GM23338 (cell line): Measurements from ENCODE around the gene FZD4. TPM values are rescaled to one million over a fixed set of nuclear protein-coding genes. Genes with fewer than 3 reads are reported as not detected.

Source experiments
- ATAC-seq: fragments of 200-7000 bp; cut with Tn5 transposase; 3 replicates; pipeline ENCODE4 v1.9.1; 2020
- DNase-seq: peaks from one replicate; pipeline ENCODE4 v3.0.0-alpha.2; 2015; ENCODE audit warnings: low spot score
- H2AFZ ChIP-seq: fragments of 200-600 bp; sonication (generic); 2 replicates; pipeline ENCODE4 v1.8.0; 2016; ENCODE audit warnings: antibody characterized with exemption, mild to moderate bottlenecking, moderate library complexity
- H3F3A ChIP-seq: fragments of 200-600 bp; sonication (generic); replicated peaks from 2 replicates; pipeline ENCODE4 v1.8.0; 2017; ENCODE audit warnings: antibody characterized with exemption, mixed run types, low read depth
- H3K27ac ChIP-seq: fragments of 200-600 bp; sonication (generic); 2 replicates; pipeline ENCODE4 v1.6.1; 2016; ENCODE audit warnings: low read depth
- H3K27me3 ChIP-seq: fragments of 200-600 bp; sonication (generic); 2 replicates; pipeline ENCODE4 v1.8.0; 2016; ENCODE audit warnings: mild to moderate bottlenecking, mixed run types, moderate library complexity; ENCODE audit not compliant: insufficient read depth
- H3K36me3 ChIP-seq: fragments of 200-600 bp; sonication (generic); 2 replicates; pipeline ENCODE4 v1.8.0; 2016; ENCODE audit warnings: mild to moderate bottlenecking; ENCODE audit not compliant: insufficient read depth
- H3K4me1 ChIP-seq: fragments of 200-600 bp; sonication (generic); 2 replicates; pipeline ENCODE4 v1.8.0; 2016; ENCODE audit warnings: mild to moderate bottlenecking, moderate library complexity; ENCODE audit not compliant: insufficient read depth
- H3K4me2 ChIP-seq: fragments of 200-600 bp; sonication (generic); 2 replicates; pipeline ENCODE4 v1.7.1; 2017; ENCODE audit warnings: mixed run types
- H3K4me3 ChIP-seq: fragments of 200-600 bp; sonication (generic); 2 replicates; pipeline ENCODE4 v1.6.1; 2016; ENCODE audit warnings: mixed run types
- H3K79me2 ChIP-seq: fragments of 200-600 bp; sonication (generic); replicated peaks from 2 replicates; pipeline ENCODE4 v1.8.0; 2017; ENCODE audit warnings: mild to moderate bottlenecking; ENCODE audit not compliant: insufficient read depth
- H3K9me2 ChIP-seq: fragments of 200-600 bp; sonication (generic); 2 replicates; pipeline ENCODE4 v1.8.0; 2017; ENCODE audit not compliant: insufficient read depth
- H4K20me1 ChIP-seq: fragments of 200-600 bp; sonication (generic); replicated peaks from 2 replicates; pipeline ENCODE4 v1.8.0; 2017; ENCODE audit warnings: mild to moderate bottlenecking; ENCODE audit not compliant: insufficient read depth
- H3K27ac Mint-ChIP-seq: 2 replicates; pipeline ENCODE4 v1.8.0; 2020; ENCODE audit warnings: inconsistent platforms, mild to moderate bottlenecking, moderate library complexity, mixed read lengths
- H3K27me3 Mint-ChIP-seq: 3 replicates; pipeline ENCODE4 v1.8.0; 2022; ENCODE audit warnings: low read depth, mild to moderate bottlenecking, moderate library complexity, mixed read lengths, inconsistent platforms; ENCODE audit not compliant: insufficient read depth, poor library complexity
- H3K36me3 Mint-ChIP-seq: 3 replicates; pipeline ENCODE4 v1.8.0; 2021; ENCODE audit warnings: low read depth, mild to moderate bottlenecking, inconsistent platforms, moderate library complexity, mixed read lengths
- H3K4me1 Mint-ChIP-seq: 3 replicates; pipeline ENCODE4 v1.8.0; 2020; ENCODE audit warnings: mild to moderate bottlenecking, inconsistent platforms, mixed read lengths
- H3K4me3 Mint-ChIP-seq: 3 replicates; pipeline ENCODE4 v1.8.0; 2021; ENCODE audit warnings: moderate library complexity, mild to moderate bottlenecking, inconsistent platforms, mixed read lengths
- H3K9me3 Mint-ChIP-seq: 3 replicates; pipeline ENCODE4 v1.8.0; 2020; ENCODE audit warnings: moderate library complexity, mild to moderate bottlenecking, inconsistent platforms, mixed read lengths
- CREB1 ChIP-seq: fragments of 250-450 bp; sonication (Bioruptor Pico); IDR thresholded peaks from 2 replicates; pipeline ENCODE4 v1.5.0; 2020; ENCODE audit warnings: low read depth, mild to moderate bottlenecking, moderate library complexity
- EZH2 ChIP-seq: fragments of 200-600 bp; sonication (generic); IDR thresholded peaks from one replicate; pipeline ENCODE4 v1.8.0; 2017; ENCODE audit warnings: antibody characterized with exemption, mild to moderate bottlenecking, low read depth; ENCODE audit not compliant: unreplicated experiment
- EZH2phosphoT487 ChIP-seq: fragments of 200-600 bp; sonication (generic); IDR thresholded peaks from one replicate; pipeline ENCODE4 v1.8.1; 2018; ENCODE audit warnings: antibody characterized with exemption; ENCODE audit not compliant: unreplicated experiment
- JUNB ChIP-seq: IDR thresholded peaks from one replicate; pipeline ENCODE4 v1.6.1; 2016; ENCODE audit warnings: antibody characterized with exemption; ENCODE audit not compliant: unreplicated experiment
- NANOG ChIP-seq: IDR thresholded peaks from 2 replicates; pipeline ENCODE4 v1.6.1; 2016; ENCODE audit warnings: antibody characterized with exemption, borderline replicate concordance
- POLR2AphosphoS5 ChIP-seq: IDR thresholded peaks from 2 replicates; pipeline ENCODE4 v1.6.1; 2016; ENCODE audit warnings: antibody characterized with exemption, low read depth
- STAT1 ChIP-seq: IDR thresholded peaks from one replicate; pipeline ENCODE4 v1.6.1; 2016; ENCODE audit warnings: antibody characterized with exemption; ENCODE audit not compliant: unreplicated experiment
- ZNF114 ChIP-seq: fragments of 250-450 bp; sonication (Bioruptor Pico); IDR thresholded peaks from 2 replicates; pipeline ENCODE4 v1.5.0; 2020; ENCODE audit warnings: mild to moderate bottlenecking, moderate library complexity
- ZNF331 ChIP-seq: fragments of 250-450 bp; sonication (Bioruptor Pico); IDR thresholded peaks from 2 replicates; pipeline ENCODE4 v1.5.0; 2020; ENCODE audit warnings: low read depth, mild to moderate bottlenecking, moderate library complexity
- polyA plus RNA-seq: library from polyadenylated mRNA; unstranded; fragments of >200 nt; fragmentation: Nextera tagmentation; extraction: Ambion mirVana; gene quantifications from 2 replicates; pipeline ENCODE4 v1.2.1, GENCODE V29; 2016
- total RNA-seq: library from RNA; depleted of rRNA; stranded (reverse); fragments of >200 nt; shearing (Covaris generic); gene quantifications from 2 replicates; pipeline ENCODE4 v1.2.3, GENCODE V29; 2014
- TF ChIP-seq, protein P1 (sequence below), 2 experiments: fragments of 200-600 bp in 1 of 2; sonication (generic) in 1 of 2; conservative IDR thresholded peaks; 2 replicates each; pipeline versions ENCODE4 v1.5.1 to v1.6.1; 2016 to 2017; ENCODE audit warnings: antibody characterized with exemption in 2 of 2, low read depth in 2 of 2, mild to moderate bottlenecking in 2 of 2, moderate library complexity in 1 of 2
- TF ChIP-seq, protein P2 (sequence below): fragments of 250-450 bp; sonication (Bioruptor Pico); IDR thresholded peaks from 2 replicates; pipeline ENCODE4 v1.5.0; 2020; ENCODE audit warnings: mild to moderate bottlenecking, moderate library complexity
- TF ChIP-seq, protein P3 (sequence below): IDR thresholded peaks from 2 replicates; pipeline ENCODE4 v1.6.1; 2016; ENCODE audit warnings: antibody characterized with exemption
- TF ChIP-seq, protein P4 (sequence below): IDR thresholded peaks from one replicate; pipeline ENCODE4 v1.6.1; 2018; ENCODE audit warnings: antibody characterized with exemption; ENCODE audit not compliant: unreplicated experiment

FZD4 gene
- total and polyA plus RNA-seq, 2 experiments from 2014 or later: 1.4 to 8.9 TPM

DNA sequence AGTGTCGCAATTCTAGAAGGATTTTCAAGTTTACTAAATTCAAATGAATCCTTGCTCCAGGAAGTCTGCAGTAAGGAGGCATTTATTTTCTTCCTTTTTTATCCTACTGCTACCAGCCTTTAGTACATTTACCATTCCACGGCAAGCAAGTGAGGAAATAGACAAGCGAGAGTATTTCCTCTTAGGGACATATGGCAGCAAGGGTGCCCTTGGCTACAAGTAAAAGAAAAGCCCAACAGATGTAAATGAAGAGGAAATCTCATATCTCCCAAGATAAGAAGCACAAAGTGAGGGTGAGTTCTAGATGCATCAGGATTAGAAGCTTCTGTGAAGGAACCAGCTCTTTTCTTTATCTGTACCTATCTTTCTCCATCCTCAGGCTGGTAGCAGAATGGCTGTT lies 37.8 kb upstream of the FZD4 start:
- Histone ChIP-seq H3K4me2 (no peak overlapping the region), H3K27me3 (no peaks in the 10 kb centered on the region), H3K79me2 (no peaks in the 10 kb centered on the region), H3K9me2 (no peaks in the 10 kb centered on the region), H4K20me1 (no peaks in the 10 kb centered on the region), H3K4me1 (peaks cover 1% of the 10 kb centered on the region; the same call in 1 of the 2 replicates), H3K36me3 (no peaks in the 10 kb centered on the region), H2AFZ (no peak overlapping the region), H3K27ac (no peak overlapping the region), H3F3A (no peaks in the 10 kb centered on the region), H3K4me3 (no peak overlapping the region)
- no peak overlapping the region for H3K27ac Mint-ChIP-seq
- TF ChIP-seq EZH2phosphoT487 (no peak), STAT1 (no peak), NANOG (no peak), ZNF331 (CRISPR knock-in tag) (no peak), JUNB (no peak), POLR2AphosphoS5 (no peak), ZNF114 (no peak), CREB1 (CRISPR knock-in tag) (no peak), EZH2 (no peak)
- TF ChIP-seq, protein P1, sequence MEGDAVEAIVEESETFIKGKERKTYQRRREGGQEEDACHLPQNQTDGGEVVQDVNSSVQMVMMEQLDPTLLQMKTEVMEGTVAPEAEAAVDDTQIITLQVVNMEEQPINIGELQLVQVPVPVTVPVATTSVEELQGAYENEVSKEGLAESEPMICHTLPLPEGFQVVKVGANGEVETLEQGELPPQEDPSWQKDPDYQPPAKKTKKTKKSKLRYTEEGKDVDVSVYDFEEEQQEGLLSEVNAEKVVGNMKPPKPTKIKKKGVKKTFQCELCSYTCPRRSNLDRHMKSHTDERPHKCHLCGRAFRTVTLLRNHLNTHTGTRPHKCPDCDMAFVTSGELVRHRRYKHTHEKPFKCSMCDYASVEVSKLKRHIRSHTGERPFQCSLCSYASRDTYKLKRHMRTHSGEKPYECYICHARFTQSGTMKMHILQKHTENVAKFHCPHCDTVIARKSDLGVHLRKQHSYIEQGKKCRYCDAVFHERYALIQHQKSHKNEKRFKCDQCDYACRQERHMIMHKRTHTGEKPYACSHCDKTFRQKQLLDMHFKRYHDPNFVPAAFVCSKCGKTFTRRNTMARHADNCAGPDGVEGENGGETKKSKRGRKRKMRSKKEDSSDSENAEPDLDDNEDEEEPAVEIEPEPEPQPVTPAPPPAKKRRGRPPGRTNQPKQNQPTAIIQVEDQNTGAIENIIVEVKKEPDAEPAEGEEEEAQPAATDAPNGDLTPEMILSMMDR (conservative IDR thresholded peaks at IDR 0.05; ENCODE audit: low read depth in 2 of 2): no peak
- TF ChIP-seq, protein P2, sequence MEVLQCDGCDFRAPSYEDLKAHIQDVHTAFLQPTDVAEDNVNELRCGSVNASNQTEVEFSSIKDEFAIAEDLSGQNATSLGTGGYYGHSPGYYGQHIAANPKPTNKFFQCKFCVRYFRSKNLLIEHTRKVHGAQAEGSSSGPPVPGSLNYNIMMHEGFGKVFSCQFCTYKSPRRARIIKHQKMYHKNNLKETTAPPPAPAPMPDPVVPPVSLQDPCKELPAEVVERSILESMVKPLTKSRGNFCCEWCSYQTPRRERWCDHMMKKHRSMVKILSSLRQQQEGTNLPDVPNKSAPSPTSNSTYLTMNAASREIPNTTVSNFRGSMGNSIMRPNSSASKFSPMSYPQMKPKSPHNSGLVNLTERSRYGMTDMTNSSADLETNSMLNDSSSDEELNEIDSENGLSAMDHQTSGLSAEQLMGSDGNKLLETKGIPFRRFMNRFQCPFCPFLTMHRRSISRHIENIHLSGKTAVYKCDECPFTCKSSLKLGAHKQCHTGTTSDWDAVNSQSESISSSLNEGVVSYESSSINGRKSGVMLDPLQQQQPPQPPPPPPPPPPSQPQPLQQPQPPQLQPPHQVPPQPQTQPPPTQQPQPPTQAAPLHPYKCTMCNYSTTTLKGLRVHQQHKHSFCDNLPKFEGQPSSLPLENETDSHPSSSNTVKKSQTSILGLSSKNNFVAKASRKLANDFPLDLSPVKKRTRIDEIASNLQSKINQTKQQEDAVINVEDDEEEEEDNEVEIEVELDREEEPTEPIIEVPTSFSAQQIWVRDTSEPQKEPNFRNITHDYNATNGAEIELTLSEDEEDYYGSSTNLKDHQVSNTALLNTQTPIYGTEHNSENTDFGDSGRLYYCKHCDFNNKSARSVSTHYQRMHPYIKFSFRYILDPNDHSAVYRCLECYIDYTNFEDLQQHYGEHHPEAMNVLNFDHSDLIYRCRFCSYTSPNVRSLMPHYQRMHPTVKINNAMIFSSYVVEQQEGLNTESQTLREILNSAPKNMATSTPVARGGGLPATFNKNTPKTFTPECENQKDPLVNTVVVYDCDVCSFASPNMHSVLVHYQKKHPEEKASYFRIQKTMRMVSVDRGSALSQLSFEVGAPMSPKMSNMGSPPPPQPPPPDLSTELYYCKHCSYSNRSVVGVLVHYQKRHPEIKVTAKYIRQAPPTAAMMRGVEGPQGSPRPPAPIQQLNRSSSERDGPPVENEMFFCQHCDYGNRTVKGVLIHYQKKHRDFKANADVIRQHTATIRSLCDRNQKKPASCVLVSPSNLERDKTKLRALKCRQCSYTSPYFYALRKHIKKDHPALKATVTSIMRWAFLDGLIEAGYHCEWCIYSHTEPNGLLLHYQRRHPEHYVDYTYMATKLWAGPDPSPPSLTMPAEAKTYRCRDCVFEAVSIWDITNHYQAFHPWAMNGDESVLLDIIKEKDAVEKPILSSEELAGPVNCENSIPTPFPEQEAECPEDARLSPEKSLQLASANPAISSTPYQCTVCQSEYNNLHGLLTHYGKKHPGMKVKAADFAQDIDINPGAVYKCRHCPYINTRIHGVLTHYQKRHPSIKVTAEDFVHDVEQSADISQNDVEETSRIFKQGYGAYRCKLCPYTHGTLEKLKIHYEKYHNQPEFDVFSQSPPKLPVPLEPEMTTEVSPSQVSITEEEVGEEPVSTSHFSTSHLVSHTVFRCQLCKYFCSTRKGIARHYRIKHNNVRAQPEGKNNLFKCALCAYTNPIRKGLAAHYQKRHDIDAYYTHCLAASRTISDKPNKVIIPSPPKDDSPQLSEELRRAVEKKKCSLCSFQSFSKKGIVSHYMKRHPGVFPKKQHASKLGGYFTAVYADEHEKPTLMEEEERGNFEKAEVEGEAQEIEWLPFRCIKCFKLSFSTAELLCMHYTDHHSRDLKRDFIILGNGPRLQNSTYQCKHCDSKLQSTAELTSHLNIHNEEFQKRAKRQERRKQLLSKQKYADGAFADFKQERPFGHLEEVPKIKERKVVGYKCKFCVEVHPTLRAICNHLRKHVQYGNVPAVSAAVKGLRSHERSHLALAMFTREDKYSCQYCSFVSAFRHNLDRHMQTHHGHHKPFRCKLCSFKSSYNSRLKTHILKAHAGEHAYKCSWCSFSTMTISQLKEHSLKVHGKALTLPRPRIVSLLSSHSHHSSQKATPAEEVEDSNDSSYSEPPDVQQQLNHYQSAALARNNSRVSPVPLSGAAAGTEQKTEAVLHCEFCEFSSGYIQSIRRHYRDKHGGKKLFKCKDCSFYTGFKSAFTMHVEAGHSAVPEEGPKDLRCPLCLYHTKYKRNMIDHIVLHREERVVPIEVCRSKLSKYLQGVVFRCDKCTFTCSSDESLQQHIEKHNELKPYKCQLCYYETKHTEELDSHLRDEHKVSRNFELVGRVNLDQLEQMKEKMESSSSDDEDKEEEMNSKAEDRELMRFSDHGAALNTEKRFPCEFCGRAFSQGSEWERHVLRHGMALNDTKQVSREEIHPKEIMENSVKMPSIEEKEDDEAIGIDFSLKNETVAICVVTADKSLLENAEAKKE: no peak
- TF ChIP-seq, protein P3, sequence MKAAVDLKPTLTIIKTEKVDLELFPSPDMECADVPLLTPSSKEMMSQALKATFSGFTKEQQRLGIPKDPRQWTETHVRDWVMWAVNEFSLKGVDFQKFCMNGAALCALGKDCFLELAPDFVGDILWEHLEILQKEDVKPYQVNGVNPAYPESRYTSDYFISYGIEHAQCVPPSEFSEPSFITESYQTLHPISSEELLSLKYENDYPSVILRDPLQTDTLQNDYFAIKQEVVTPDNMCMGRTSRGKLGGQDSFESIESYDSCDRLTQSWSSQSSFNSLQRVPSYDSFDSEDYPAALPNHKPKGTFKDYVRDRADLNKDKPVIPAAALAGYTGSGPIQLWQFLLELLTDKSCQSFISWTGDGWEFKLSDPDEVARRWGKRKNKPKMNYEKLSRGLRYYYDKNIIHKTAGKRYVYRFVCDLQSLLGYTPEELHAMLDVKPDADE: no peak
- TF ChIP-seq, protein P4, sequence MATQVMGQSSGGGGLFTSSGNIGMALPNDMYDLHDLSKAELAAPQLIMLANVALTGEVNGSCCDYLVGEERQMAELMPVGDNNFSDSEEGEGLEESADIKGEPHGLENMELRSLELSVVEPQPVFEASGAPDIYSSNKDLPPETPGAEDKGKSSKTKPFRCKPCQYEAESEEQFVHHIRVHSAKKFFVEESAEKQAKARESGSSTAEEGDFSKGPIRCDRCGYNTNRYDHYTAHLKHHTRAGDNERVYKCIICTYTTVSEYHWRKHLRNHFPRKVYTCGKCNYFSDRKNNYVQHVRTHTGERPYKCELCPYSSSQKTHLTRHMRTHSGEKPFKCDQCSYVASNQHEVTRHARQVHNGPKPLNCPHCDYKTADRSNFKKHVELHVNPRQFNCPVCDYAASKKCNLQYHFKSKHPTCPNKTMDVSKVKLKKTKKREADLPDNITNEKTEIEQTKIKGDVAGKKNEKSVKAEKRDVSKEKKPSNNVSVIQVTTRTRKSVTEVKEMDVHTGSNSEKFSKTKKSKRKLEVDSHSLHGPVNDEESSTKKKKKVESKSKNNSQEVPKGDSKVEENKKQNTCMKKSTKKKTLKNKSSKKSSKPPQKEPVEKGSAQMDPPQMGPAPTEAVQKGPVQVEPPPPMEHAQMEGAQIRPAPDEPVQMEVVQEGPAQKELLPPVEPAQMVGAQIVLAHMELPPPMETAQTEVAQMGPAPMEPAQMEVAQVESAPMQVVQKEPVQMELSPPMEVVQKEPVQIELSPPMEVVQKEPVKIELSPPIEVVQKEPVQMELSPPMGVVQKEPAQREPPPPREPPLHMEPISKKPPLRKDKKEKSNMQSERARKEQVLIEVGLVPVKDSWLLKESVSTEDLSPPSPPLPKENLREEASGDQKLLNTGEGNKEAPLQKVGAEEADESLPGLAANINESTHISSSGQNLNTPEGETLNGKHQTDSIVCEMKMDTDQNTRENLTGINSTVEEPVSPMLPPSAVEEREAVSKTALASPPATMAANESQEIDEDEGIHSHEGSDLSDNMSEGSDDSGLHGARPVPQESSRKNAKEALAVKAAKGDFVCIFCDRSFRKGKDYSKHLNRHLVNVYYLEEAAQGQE: no peak
- DNase-seq (no peak), ATAC-seq (no peak)
- no peaks in the 10 kb centered on the region for H3K9me3 Mint-ChIP-seq
- H3K4me1 Mint-ChIP-seq: peaks cover 30% of the 10 kb centered on the region
- no peak overlapping the region for H3K4me3 Mint-ChIP-seq
- H3K27me3 Mint-ChIP-seq: no peaks in the 10 kb centered on the region
- H3K36me3 Mint-ChIP-seq: no peaks in the 10 kb centered on the region
